ENCODE results near the gene RAPGEF3.

GRCh38 chr12:47793015-47793681, 34.5 kb upstream of the RAPGEF3 start:
- TF ChIP-seq POLR2A (IDR thresholded peaks at IDR 0.05; ENCODE audit: low read length) = no peak
- TF ChIP-seq GATA1 (IDR thresholded peaks at IDR 0.05; ENCODE audit: low read depth, low read length) = no peak

All from erythroblast (primary cell).